Keratinocyte (primary cell): ENCODE results near the gene TERB1.

Experiments
- EZH2 ChIP-seq: IDR thresholded peaks from one replicate; pipeline ENCODE4 v1.6.1; 2012; ENCODE audit warnings: inconsistent platforms, mild to moderate bottlenecking, low read length, moderate library complexity
- TF ChIP-seq, protein P1 (sequence below), 3 experiments: IDR thresholded peaks in 1 of 3; conservative IDR thresholded peaks in 1 of 3; optimal IDR thresholded peaks in 1 of 3; 2 replicates in 2 of 3; 3 replicates in 1 of 3; pipeline versions ENCODE3 to v1.5.1; 2011; ENCODE audit warnings: low read length in 3 of 3, mild to moderate bottlenecking in 3 of 3, moderate library complexity in 2 of 3, control low read depth in 1 of 3, inconsistent platforms in 1 of 3; ENCODE audit not compliant: insufficient read depth in 2 of 3; ENCODE audit errors: extremely low read depth in 1 of 3

- TF ChIP-seq, protein P1, sequence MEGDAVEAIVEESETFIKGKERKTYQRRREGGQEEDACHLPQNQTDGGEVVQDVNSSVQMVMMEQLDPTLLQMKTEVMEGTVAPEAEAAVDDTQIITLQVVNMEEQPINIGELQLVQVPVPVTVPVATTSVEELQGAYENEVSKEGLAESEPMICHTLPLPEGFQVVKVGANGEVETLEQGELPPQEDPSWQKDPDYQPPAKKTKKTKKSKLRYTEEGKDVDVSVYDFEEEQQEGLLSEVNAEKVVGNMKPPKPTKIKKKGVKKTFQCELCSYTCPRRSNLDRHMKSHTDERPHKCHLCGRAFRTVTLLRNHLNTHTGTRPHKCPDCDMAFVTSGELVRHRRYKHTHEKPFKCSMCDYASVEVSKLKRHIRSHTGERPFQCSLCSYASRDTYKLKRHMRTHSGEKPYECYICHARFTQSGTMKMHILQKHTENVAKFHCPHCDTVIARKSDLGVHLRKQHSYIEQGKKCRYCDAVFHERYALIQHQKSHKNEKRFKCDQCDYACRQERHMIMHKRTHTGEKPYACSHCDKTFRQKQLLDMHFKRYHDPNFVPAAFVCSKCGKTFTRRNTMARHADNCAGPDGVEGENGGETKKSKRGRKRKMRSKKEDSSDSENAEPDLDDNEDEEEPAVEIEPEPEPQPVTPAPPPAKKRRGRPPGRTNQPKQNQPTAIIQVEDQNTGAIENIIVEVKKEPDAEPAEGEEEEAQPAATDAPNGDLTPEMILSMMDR (optimal IDR thresholded peaks at IDR 0.05 in 1 of 3, IDR thresholded peaks at IDR 0.05 in 1 of 3, conservative IDR thresholded peaks at IDR 0.05 in 1 of 3; ENCODE audit: extremely low read depth in 1 of 3, insufficient read depth in 2 of 3, low read length in 3 of 3) = no peak
- peak; percentile 50 for TF ChIP-seq EZH2
Measured at GRCh38 chr16:66844009-66844341, 42.6 kb upstream of the TERB1 start.
